HepG2 (cell line): Measurements from ENCODE around the gene CLEC20A. TPM values are rescaled to one million over a fixed set of nuclear protein-coding genes. Genes with fewer than 3 reads are reported as not detected.

Source experiments
- DMAP1 ChIP-seq: IDR thresholded peaks from 2 replicates; pipeline ENCODE4 v1.6.1; 2016
- DR1 ChIP-seq: sonication (generic); formaldehyde crosslinking; IDR thresholded peaks from 2 replicates; pipeline ENCODE4 v1.8.0; 2021; ENCODE audit warnings: mild to moderate bottlenecking, missing genetic modification reagents, inconsistent platforms
- IRF9 ChIP-seq: sonication (generic); formaldehyde crosslinking; IDR thresholded peaks from 2 replicates; pipeline ENCODE4 v1.8.0; 2022; ENCODE audit warnings: missing genetic modification reagents, mild to moderate bottlenecking, borderline replicate concordance
- MTF1 ChIP-seq: sonication (generic); formaldehyde crosslinking; IDR thresholded peaks from 2 replicates; pipeline ENCODE4 v1.5.0; 2020; ENCODE audit warnings: missing genetic modification reagents
- NFAT5 ChIP-seq: sonication (generic); formaldehyde crosslinking; IDR thresholded peaks from 2 replicates; pipeline ENCODE4 v1.4.0; 2020; ENCODE audit warnings: missing genetic modification reagents
- NR1H2 ChIP-seq: sonication (generic); formaldehyde crosslinking; IDR thresholded peaks from 2 replicates; pipeline ENCODE4 v1.8.1; 2022; ENCODE audit warnings: low read depth, missing genetic modification reagents, borderline replicate concordance
- NR2F2 ChIP-seq: IDR thresholded peaks from 2 replicates; pipeline ENCODE4 v1.6.1; 2012; ENCODE audit warnings: low read depth, inconsistent platforms, borderline replicate concordance
- REL ChIP-seq: sonication (generic); formaldehyde crosslinking; conservative IDR thresholded peaks from 2 replicates; pipeline ENCODE4 v1.8.0; 2022; ENCODE audit warnings: mild to moderate bottlenecking, missing genetic modification reagents, moderate library complexity
- SKIL ChIP-seq: sonication (generic); formaldehyde crosslinking; IDR thresholded peaks from 2 replicates; pipeline ENCODE4 v1.8.0; 2022; ENCODE audit warnings: missing genetic modification reagents, mild to moderate bottlenecking, moderate library complexity, borderline replicate concordance
- SNAI1 ChIP-seq: sonication (generic); formaldehyde crosslinking; IDR thresholded peaks from 2 replicates; pipeline ENCODE4 v1.5.0; 2020; ENCODE audit warnings: mild to moderate bottlenecking, missing genetic modification reagents, borderline replicate concordance
- SP140L ChIP-seq: sonication (generic); formaldehyde crosslinking; IDR thresholded peaks from 2 replicates; pipeline ENCODE4 v1.4.0; 2020; ENCODE audit warnings: missing genetic modification reagents, borderline replicate concordance
- SRY ChIP-seq: sonication (generic); formaldehyde crosslinking; IDR thresholded peaks from 2 replicates; pipeline ENCODE4 v1.8.0; 2022; ENCODE audit warnings: mild to moderate bottlenecking, missing genetic modification reagents
- TAF1 ChIP-seq: sonication (generic); formaldehyde crosslinking; IDR thresholded peaks from 2 replicates; pipeline ENCODE4 v1.4.0; 2020; ENCODE audit warnings: missing genetic modification reagents
- ZFP90 ChIP-seq: sonication (generic); formaldehyde crosslinking; IDR thresholded peaks from 2 replicates; pipeline ENCODE4 v1.8.0; 2022; ENCODE audit warnings: missing genetic modification reagents, mild to moderate bottlenecking, inconsistent platforms, borderline replicate concordance
- ZMYM4 ChIP-seq: sonication (generic); formaldehyde crosslinking; IDR thresholded peaks from 2 replicates; pipeline ENCODE4 v1.8.1; 2023; ENCODE audit warnings: mild to moderate bottlenecking, missing genetic modification reagents
- ZNF383 ChIP-seq: sonication (generic); formaldehyde crosslinking; IDR thresholded peaks from 2 replicates; pipeline ENCODE4 v1.4.0; 2020; ENCODE audit warnings: missing genetic modification reagents, mild to moderate bottlenecking, borderline replicate concordance
- ZNF576 ChIP-seq: sonication (generic); formaldehyde crosslinking; IDR thresholded peaks from 2 replicates; pipeline ENCODE4 v1.4.0; 2020; ENCODE audit warnings: mild to moderate bottlenecking, missing genetic modification reagents
- ZNF772 ChIP-seq: sonication (generic); formaldehyde crosslinking; IDR thresholded peaks from 2 replicates; pipeline ENCODE4 v1.5.0; 2020; ENCODE audit warnings: mild to moderate bottlenecking, missing genetic modification reagents
- polyA plus RNA-seq, 8 experiments: library from polyadenylated mRNA; depleted of rRNA in 3 of 8; stranded (reverse) in 7 of 8; unstranded in 1 of 8; fragments of >200 nt; fragmentation: Illumina TruSeq in 4 of 8; extraction: Trizol in 4 of 8; gene quantifications; 2 replicates each; pipeline versions ENCODE4 v1.2.1 to v1.2.3, GENCODE V29; 2011 to 2016; ENCODE audit warnings: low read depth in 4 of 8, missing spikeins in 1 of 8, mixed read lengths in 1 of 8; ENCODE audit not compliant: insufficient read depth in 1 of 8
- total RNA-seq, 5 experiments: library from RNA; depleted of rRNA; stranded (reverse); fragments of >200 nt; fragmentation: Illumina TruSeq; extraction: Trizol; gene quantifications; 2 replicates each; pipeline ENCODE4 v1.2.3, GENCODE V29; 2016; ENCODE audit warnings: low read depth in 1 of 5

The CLEC20A gene
- total and polyA plus RNA-seq, 2 of the 13 experiments (the other 11 are each of a cell fraction or from before 2014, with no cell fraction given): not detected

- TF ChIP-seq NFAT5 (CRISPR knock-in tag): peak; percentile 49; the same call in 1 of the 2 replicates
- TF ChIP-seq ZFP90 (CRISPR knock-in tag): peak; percentile 96
- TF ChIP-seq SKIL (CRISPR knock-in tag): 0 out of 2 replicates have a peak, but pooled peaks have one; percentile 52
- TF ChIP-seq NR1H2 (CRISPR knock-in tag): no peak
- TF ChIP-seq ZNF576 (CRISPR knock-in tag): no peak
- TF ChIP-seq SRY (CRISPR knock-in tag): peak; percentile 57; the same call in 1 of the 2 replicates
- no peak for TF ChIP-seq DR1 (CRISPR knock-in tag)
- TF ChIP-seq DMAP1 (CRISPR knock-in tag): peak; percentile 86
- TF ChIP-seq ZNF772 (CRISPR knock-in tag): peak; percentile 41; the same call in 1 of the 2 replicates
- TF ChIP-seq IRF9 (CRISPR knock-in tag): peak; percentile 66; the same call in 1 of the 2 replicates
- peak; percentile 90 for TF ChIP-seq ZMYM4 (CRISPR knock-in tag)
- TF ChIP-seq REL: 0 out of 2 replicates have a peak, but pooled peaks have one; percentile 42
- peak; percentile 47; the same call in 1 of the 2 replicates for TF ChIP-seq MTF1 (CRISPR knock-in tag)
- peak; percentile 33; the same call in 1 of the 2 replicates for TF ChIP-seq NR2F2
- 0 out of 2 replicates have a peak, but pooled peaks have one; percentile 67 for TF ChIP-seq SP140L (CRISPR knock-in tag)
- peak; percentile 50; the same call in 1 of the 2 replicates for TF ChIP-seq SNAI1 (CRISPR knock-in tag)
- 0 out of 2 replicates have a peak, but pooled peaks have one; percentile 85 for TF ChIP-seq ZNF383
- TF ChIP-seq TAF1 (CRISPR knock-in tag): peak; percentile 88
These were observed 45.2 kb upstream of the CLEC20A start (continued) for GRCh38 chr1:178541829-178542553.
